HuH-7 (cell line): ENCODE results near the gene STAB1.

Experiments used
- DNase-seq: peaks from one replicate; pipeline ENCODE4 v3.0.0; 2011; ENCODE audit warnings: low spot score

STAB1 gene, protein sequence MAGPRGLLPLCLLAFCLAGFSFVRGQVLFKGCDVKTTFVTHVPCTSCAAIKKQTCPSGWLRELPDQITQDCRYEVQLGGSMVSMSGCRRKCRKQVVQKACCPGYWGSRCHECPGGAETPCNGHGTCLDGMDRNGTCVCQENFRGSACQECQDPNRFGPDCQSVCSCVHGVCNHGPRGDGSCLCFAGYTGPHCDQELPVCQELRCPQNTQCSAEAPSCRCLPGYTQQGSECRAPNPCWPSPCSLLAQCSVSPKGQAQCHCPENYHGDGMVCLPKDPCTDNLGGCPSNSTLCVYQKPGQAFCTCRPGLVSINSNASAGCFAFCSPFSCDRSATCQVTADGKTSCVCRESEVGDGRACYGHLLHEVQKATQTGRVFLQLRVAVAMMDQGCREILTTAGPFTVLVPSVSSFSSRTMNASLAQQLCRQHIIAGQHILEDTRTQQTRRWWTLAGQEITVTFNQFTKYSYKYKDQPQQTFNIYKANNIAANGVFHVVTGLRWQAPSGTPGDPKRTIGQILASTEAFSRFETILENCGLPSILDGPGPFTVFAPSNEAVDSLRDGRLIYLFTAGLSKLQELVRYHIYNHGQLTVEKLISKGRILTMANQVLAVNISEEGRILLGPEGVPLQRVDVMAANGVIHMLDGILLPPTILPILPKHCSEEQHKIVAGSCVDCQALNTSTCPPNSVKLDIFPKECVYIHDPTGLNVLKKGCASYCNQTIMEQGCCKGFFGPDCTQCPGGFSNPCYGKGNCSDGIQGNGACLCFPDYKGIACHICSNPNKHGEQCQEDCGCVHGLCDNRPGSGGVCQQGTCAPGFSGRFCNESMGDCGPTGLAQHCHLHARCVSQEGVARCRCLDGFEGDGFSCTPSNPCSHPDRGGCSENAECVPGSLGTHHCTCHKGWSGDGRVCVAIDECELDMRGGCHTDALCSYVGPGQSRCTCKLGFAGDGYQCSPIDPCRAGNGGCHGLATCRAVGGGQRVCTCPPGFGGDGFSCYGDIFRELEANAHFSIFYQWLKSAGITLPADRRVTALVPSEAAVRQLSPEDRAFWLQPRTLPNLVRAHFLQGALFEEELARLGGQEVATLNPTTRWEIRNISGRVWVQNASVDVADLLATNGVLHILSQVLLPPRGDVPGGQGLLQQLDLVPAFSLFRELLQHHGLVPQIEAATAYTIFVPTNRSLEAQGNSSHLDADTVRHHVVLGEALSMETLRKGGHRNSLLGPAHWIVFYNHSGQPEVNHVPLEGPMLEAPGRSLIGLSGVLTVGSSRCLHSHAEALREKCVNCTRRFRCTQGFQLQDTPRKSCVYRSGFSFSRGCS (N-terminal part only)

DNA sequence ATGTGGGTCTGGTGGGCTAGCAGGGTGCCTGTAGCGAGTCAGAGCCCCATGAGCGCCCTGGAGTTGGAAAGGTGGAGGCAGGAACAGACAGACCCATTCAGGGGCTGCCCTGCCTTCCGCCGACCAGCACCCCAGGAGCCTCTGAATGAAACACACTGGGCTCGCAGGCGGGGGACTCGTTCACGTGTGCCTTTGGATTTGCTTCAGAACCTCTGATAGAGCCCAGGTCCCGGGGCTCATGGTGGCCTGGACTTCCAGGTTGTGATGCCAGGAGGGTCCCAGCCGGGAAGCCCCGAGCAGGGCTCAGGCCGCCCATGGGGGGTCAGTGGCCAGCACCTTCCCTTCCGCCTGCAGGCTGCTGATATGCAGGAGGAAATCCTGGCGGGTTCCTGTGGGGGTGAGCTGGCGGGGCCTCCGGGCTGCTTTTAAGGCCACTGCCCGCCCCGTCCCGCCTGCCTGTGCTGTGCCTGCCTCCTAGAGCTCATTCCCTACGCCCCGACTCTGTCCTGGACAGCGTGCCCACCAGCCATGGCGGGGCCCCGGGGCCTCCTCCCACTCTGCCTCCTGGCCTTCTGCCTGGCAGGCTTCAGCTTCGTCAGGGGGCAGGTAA is at the start of gene STAB1:
TSS of gene STAB1 (plus strand) at position 453 of the 610 bp plus-strand sequence. CDS start at position 529, 76 bp downstream.
- no peak for DNase-seq

DNA sequence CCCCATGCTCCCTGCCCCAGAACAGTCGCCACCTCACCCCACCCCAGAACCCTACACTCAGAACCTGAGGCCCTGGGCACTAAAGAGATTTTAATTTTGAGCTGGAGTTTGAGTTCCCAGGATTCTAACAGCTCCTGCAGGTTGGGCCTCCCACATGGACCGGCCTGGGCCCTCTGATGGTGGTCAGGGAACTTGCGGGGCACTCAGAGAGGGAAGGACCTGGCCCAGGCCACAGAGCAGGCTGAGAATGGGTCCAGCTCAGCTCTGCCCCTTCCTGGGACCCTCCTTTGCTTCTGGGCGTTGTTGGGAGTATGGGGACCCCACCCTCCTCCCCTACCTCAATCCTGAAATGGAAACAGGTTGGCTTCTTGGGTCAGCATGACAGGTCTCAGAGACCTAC is 49.1 kb upstream of the STAB1 start:
- no peak for DNase-seq

DNA sequence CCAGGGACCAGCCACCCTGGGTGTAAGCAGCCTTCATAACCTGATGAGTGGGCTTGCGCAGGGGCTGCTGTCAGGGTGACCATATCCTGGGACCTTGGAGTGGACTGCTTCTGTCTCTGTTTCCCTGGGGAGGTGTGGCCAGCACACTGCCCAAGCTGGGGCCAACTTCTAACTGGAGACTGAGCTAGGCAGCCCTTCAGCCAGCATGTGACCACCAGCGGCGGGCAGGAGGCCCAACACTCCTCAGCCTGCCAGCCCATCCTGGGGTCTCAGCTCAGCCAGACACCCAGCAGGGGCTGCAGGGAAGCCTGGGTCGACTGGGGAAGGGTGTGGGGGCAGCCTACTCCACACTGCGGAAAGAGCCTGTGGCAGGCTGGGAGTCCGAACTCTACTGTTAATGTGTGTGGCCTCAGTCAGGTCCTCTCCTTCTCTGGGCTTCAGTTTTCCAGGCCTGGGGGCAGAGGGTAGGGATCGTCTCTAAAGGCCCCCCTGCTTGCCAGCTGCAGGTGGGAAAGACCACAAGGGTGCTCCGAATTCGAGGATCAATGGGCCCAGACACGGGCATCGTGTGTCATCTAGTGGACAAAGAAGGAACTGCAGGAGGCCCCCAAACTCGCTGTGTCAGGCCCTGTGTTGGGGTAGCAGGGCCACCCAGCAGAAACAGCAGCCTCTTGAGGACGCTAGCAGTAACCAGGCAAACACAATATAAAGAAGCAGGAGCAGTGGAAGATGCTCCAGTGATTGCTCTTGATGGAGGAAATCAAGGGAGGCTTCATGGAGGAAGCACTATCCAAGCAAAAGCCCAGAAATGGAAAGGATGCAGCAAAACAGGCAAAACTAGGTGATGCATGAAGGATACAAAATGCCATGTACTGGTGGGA is 48.3 kb upstream of the STAB1 start:
- peak; percentile 54 for DNase-seq

DNA sequence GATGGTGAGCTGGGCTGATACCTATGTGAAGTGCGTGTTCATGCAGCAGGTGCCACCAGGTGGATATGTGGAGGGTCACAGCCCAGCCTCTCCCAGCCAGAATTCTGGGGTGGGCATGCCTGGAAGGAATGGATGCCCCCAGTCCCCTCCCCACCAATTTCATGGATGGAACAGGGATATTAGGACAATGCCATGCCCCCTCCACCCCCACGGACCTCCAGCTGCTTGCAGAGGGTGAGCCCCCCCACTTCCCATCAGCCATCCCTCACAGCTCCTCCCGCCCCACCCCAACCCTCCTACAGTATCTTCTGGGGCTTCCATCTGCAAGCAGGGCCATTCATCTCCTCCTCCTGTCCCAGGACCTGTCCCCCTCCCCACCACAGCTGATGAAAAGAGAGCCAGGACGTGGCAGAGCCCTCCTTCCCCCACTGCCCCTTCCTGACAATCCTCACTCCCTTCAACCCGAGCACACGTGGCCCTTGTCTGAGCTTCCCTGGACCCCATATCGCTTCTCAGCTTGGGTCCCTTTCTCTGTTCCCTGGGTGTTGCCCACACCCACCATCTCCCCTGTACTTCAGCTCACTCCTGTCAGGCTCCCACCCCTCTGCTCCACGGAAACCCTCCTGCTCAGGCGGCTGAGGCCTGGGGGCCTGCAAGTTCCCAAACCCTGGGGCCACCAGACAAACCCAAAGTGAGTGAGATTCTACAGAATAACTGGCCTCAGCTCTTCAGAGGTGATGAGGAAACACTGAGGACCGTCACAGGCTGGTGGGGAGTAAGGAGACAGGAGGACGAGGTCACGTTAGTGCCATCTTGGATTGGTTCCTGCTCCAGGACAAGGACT is 47.4 kb upstream of the STAB1 start:
- no peak for DNase-seq

DNA sequence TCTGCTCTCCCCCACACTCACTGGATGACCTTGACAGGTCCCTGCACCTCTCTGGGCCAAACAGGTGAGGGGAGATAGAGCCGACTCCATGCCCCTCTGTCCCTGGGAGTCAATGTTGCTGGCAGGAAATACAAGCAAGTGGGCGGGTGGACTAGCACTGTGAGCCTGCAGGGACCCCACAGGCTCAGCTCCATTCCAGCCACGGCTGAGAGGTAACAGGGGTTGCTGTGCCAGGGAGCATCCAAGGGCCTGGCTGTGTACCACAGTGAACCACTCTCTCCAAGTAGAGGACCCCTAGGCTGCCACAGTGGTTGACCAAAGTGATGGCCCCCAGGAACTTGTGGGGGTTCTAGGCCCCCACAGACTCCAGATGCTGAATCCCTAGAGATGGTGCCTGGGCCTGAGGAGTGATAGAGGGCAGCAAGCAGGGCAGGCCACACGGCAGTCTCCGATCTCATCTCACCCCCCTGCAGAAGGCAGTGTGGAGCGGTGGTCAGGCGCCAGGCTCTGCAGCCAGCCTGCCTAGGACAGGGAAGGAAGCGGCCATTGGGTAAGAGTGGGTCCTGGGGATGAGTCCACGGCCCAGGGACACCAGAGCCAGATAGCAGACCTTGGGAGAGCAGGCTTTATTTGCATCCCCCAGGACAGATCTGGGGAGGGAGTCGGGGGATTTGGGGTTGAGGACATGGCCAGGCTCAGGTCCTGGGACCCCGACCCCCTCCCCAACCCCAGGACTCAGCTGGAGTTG is 44.5 kb upstream of the STAB1 start:
- no peak for DNase-seq

DNA sequence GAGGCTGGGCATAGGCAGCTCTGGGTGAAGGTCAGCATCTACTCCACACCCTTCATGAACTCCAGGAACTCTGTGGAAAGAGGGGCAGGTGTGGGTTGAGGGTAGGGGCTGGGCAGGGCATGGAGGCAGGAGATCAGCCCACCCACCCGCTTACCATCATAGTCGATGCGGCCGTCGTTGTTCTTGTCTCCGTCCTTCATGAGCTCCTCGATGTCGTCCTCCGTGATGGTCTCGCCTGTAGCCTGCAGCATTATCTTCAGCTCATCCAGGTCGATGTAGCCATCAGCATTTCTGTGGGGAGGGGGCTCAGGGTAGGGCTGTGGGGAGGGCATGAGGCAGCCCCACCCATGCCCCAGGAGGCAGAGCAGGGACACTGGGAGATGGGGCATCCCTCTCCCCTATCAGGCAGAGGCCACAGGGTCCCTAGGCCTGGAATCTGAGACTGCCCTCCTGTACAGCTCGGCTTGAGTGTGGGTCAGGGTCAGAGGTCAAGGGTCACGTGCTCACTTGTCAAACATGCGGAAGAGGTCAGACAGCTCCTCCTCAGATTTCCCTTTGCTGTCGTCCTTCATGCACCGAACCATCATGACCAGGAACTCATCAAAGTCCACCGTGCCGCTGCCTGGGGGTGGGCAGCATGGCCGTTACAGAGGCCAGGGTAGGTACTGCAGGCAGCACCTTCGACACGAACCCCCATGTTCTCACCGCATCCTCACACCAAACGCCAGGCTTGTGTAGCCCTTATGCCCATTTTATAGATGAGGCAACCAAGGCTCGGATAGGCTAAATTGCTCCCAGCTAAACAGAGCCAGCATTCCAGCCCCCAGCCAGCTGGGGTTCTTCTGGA is 43.7 kb upstream of the STAB1 start:
- DNase-seq: no peak

DNA sequence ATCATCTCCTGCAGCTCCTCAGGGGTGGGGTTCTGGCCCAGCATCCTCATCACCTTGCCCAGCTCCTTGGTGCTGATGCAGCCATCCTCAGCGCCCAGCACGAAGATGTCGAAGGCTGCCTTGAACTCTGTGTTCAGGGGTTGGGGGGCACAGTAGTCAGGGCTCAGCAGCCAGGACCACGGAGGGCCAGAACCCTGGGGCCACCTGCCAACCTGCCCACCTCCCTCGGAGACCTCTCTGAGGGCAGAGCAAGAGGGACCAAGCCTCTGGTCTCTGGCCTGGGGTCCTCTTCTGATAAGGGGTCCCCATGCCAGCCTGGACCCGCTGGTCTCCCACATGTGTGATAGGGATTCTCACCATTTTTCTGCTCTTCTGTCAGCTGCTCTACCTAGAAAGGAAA is 43.0 kb upstream of the STAB1 start:
- no peak for DNase-seq

DNA sequence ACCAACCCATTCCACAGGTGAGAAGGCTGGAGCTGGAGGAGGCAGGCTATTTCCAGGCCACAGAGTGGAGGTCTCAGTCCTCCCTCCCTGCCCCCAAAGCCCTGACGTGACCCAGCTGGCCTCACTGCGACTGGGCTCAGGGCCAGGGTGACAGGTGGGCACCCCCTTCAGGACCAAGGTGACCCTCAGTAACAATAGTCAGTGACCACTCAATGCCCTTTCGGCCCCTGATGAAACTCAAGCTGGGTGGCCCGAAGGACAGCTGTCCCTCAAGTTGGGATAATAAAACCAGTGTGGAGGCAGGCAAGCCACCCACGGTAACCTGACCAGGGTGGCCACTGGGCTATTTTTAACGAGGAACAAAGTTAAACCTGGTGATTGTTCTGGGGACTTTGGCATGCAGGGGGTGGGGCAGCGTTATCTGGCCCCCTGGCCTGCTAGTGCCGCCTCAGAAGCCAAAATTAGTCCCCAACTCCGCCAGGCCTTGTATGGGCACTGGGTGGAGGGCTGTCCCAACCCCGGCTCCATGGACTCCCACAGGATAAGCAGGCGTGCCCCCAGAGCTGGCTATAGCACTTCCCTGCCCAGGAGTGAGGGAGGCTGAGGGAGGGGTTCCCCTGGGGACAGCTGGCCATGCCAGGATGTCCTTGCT is 42.4 kb upstream of the STAB1 start:
- DNase-seq: no peak

DNA sequence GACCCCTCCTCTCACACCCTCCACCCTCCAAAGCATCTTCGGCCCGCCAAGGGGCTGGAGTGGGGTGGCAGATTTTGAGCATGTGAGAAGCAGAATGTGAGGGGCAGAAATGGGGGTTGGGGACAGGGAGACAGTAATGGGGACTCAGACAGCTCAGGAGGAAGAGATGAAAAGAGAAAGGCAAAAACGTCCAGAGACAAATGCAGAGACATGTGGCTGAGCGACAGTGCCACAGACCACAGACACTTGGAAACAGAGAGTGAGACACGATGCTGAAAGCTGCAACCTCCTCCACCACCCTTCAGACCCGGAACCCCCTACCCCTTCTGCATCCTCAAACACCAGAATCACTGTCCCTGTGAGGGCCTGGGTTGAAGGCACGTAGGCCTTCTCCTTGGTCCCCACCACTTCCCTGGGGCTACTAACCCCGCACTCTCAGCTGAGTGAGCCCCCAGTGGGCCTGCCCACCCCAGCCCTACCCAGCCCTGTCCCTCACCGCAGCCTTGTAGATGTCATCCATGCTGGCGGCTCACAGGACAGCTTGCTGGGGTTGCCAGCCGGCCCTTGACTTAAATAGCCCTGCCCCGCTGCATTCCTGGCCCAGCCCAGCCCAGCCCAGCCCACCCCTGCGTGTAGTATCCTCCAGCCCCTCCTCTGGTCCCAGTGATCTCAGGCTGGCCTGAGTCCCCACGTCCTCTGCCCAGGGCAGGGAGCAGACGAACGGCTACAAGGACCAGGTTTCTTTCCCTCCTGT is 41.5 kb upstream of the STAB1 start, which contains the start of gene TNNC1:
TSS of gene TNNC1 (minus strand) at position 546 of the 754 bp plus-strand sequence. CDS start at position 520, 26 bp downstream.
- no peak for DNase-seq

DNA sequence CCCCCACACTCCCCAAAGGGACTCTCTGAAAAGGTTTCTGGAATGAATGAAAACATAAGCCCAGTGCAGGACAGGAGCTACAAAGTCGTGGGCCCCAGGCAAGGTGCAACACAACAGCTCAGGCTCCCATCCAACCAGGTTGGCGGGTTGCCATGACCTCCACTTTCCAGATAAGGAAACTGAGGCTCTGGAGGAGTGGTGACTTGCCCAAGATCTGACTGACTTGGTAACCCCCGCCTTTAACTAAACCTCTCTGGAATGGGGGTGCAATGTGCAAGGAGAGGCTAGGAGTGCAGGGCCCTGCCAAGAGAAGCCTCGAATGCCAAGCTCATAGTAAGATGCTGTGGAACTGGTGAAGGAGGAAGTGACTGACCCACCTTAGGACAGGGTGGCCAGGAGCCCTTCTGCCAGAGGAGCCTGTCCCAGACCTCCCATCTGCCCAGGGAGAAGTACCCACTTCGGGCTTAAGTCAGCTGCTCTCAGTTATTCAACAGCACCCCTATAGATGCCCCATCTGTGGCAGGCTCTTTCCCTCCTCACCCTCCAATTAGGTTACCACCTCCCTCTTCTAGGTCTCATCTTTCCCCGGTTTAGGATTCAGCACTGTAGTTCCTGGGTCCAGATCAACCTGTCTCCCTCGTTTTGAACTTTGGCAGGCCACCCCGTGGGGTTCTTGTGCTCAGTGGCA is 40.7 kb upstream of the STAB1 start:
- no peak for DNase-seq

DNA sequence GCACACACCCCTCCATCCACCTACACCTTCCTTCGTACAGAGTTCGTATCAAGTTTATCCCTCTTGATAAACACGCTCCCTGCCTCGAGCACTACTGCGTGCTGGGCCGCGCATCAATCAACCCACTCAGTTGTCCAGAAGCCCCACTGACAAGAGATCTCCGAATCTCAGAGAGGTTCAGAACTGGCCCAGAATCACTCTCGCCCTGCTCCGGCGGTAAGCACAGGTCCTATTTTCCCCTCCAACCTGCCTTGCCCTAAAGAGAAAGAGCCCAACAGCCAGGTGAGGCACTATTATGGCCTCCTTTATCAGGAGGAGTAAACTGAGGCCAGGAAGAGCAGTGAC is 40.2 kb upstream of the STAB1 start:
- DNase-seq: no peak

DNA sequence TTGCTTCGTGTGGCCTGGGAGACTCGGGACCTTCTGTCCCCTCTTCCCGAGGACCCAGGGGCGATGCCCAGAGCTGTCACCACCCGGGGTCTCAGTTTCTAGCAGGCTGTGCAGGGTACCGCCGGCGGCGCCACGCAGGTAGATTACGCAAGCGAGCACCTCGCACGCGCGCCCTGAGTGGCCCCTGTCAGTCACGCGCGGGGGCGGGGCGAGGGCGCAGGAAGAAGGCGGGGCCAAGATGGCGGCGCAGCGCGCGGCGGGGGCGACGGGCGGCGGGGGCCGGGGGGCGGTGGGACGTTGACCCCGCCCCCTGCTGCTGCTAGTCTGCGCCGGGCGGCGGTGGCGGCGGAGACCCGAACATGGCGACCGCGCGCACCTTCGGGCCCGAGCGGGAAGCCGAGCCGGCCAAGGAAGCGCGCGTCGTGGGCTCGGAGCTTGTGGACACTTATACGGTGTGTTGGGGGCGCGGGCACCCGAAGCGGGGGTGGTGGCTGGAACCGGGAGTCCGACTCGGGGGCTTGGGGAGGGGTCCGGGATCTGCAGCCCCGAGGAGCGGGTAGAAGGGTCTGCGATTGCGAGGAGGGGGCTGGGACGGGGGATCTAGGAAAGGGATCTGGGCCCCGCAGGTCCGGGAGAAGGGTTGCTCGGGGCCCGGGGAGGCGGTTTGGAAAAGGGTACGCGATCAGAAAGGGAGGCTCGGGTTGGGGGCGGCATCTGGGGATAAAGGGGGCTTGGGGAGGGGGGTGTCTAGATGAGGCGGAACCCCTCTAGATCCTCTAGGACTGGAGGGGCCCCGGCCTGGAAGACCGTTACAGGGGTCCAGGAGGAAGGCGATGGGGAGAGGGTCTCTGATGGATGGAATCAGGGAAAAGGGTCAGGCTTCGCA is 39.6 kb upstream of the STAB1 start, which contains the start of gene NISCH:
TSS of gene NISCH (plus strand) at position 322 of the 886 bp plus-strand sequence. CDS start at position 360, 38 bp downstream.
- DNase-seq: peak; percentile 64

DNA sequence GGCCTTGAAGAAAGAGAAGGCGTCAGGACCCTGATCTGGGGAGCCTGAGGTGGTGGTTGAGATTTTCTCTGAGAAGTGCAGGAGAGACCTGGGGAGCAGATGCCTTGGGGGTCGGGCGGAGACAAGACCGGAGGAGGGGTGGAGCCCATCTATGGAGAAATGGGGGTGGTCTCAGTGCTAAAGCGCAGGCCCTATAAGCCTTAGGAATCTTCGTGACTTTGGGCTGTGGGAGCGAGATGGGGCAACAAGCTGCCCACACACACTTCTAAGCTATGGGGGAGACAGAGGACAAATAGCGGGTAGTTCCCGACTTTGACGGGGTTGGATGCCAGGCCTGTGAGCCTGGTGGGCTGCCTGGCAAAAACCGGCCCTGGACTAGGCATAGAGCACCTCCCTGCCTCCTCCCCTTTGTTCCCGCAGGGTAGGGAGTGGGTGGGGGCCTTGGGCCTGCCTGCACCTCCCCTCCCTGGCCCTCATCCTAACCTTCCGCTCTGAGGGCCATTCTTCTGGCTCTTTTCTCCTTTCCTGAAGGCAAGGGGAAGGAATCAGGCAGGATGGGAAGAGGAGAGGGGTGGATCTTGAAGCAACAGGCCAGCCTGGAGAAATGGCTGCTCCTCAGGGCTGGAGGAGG is 38.9 kb upstream of the STAB1 start:
- DNase-seq: no peak

DNA sequence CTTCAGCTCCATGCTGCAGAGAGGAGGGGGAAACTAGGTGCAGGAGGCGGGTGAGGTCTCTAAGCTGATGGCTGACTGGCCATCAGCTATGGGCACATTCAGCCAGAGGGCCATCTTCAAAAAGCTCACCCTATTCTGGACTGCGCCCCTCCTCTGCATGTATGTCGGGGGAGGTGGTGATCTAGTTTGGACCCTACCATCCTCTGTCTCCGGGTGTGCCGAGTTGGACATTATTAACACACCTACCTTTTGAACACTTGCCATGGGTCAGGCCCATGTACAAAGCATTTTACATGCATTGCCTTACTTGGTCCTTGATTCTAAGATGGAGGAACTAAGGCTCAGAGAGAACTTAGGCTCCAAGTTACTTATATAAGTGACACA is 38.3 kb upstream of the STAB1 start:
- no peak for DNase-seq
